Kidney (tissue), 14 donors: Measurements from ENCODE around the gene INCA1. TPM values are rescaled to one million over a fixed set of nuclear protein-coding genes. Genes with fewer than 3 reads are reported as not detected.

Experiments
- DNase-seq, 5 donors: peaks; one replicate each; pipeline ENCODE4 v3.0.0-alpha.2; 2013 to 2020
- FAIRE-seq: peaks from 2 replicates; lab custom pipeline; 2012; peaks lifted over from hg19 to GRCh38; lab: Jason Lieb, UNC
- H3K27ac ChIP-seq, 2 donors: one replicate each; pipeline ENCODE4 v1.7.0; 2013; ENCODE audit warnings: low read depth in 2 of 2, low read length in 2 of 2, inconsistent platforms in 1 of 2
- H3K27me3 ChIP-seq: one replicate; pipeline ENCODE4 v1.7.1; 2013; ENCODE audit warnings: low read length, inconsistent platforms; ENCODE audit not compliant: control insufficient read depth, insufficient read depth
- H3K36me3 ChIP-seq, 3 donors: one replicate each; pipeline versions ENCODE4 v1.7.0 to v1.7.1; 2013; ENCODE audit warnings: low read length in 3 of 3, control low read depth in 1 of 3, inconsistent platforms in 1 of 3; ENCODE audit not compliant: insufficient read depth in 3 of 3, control insufficient read depth in 2 of 3
- H3K4me1 ChIP-seq, 3 donors: one replicate each; pipeline versions ENCODE4 v1.7.0 to v1.7.1; 2013; ENCODE audit warnings: low read length in 3 of 3, inconsistent platforms in 1 of 3, low read depth in 1 of 3; ENCODE audit not compliant: control insufficient read depth in 2 of 3, insufficient read depth in 2 of 3
- H3K4me3 ChIP-seq, 3 donors: one replicate each; pipeline versions ENCODE4 v1.7.0 to v1.8.1; 2013; ENCODE audit warnings: low read length in 3 of 3, control low read depth in 1 of 3, inconsistent platforms in 1 of 3
- H3K9ac ChIP-seq, 3 donors: one replicate each; pipeline versions ENCODE4 v1.7.0 to v1.7.1; 2013; ENCODE audit warnings: low read length in 3 of 3, control low read depth in 1 of 3, inconsistent platforms in 1 of 3
- H3K9me3 ChIP-seq, 3 donors: one replicate each; pipeline versions ENCODE4 v1.7.0 to v1.7.1; 2013; ENCODE audit warnings: low read length in 3 of 3, control low read depth in 1 of 3, inconsistent platforms in 1 of 3; ENCODE audit not compliant: control insufficient read depth in 2 of 3, insufficient read depth in 1 of 3
- intact Hi-C: fragments of 100-400 bp; cut with DNase I; formaldehyde crosslinking; loops from one replicate; pipeline ENCODE4 v1.11.1; 2022
- polyA plus RNA-seq: library from polyadenylated mRNA; stranded (reverse); fragments of 350-450 nt; fragmentation: Illumina TruSeq; extraction: RNeasy Lipid Tissue Mini Kit (QIAGEN cat#74804); gene quantifications from one replicate; pipeline ENCODE4 v1.2.3, GENCODE V29; 2014; ENCODE audit warnings: low read depth, low replicate concordance; ENCODE audit not compliant: insufficient read depth
- total RNA-seq: library from RNA; stranded (reverse); fragmentation: NEBNext Ultra II Directional; extraction: Animal tissue kit (Norgen Biotek cat#: 25700); gene quantifications from one replicate; pipeline ENCODE4 v1.2.1, GENCODE V29; 2021
- TF ChIP-seq, protein P1 (sequence below): IDR thresholded peaks from 3 replicates; pipeline ENCODE4 v1.5.1; 2012; ENCODE audit warnings: mild to moderate bottlenecking, moderate library complexity, borderline replicate concordance; ENCODE audit not compliant: insufficient read depth; ENCODE audit errors: extremely low read depth
- donor health status: control.
- donor health status: control.
- donor health status: control.
- donor health status: control.
- donor health status: control.
- donor health status: DM: yes; HTN: yes; CAD: no.
- donor health status: Normal renal cell carcinoma (clear cell type).

The INCA1 gene
- total and polyA plus RNA-seq, 2 donors from 2014 or later = 1.5 to 1.6 TPM

DNA sequence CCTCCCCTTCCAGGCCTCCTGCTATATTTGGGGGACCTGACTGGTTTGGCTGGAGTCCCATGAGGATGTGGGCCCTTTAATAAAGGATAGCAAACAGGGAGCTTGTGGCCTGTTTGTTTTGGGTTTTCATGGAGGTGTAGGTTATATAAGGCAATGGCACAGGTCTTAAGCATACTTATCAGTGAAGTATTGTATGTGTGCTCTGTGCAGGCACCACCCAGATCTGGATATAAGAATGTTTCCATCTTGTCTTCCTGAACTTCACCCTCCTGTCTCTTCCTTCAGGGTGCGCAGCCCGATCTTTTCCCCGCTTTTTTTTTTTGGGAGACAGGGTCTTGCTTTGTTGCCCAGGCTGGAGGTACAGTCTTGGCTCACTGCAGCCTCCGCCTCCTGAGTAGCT lies 27.3 kb upstream of the INCA1 start:
- no peak for FAIRE-seq
- Histone ChIP-seq H3K36me3 (peaks cover 0 to 12% (median 7%) of the 10 kb centered on the region in 3 donors), H3K4me3 (no peak overlapping the region), H3K9ac (no peak overlapping the region), H3K27me3 (no peaks in the 10 kb centered on the region), H3K27ac (no peak overlapping the region), H3K9me3 (no peaks in the 10 kb centered on the region), H3K4me1 (no peaks in the 10 kb centered on the region)
- TF ChIP-seq, protein P1, sequence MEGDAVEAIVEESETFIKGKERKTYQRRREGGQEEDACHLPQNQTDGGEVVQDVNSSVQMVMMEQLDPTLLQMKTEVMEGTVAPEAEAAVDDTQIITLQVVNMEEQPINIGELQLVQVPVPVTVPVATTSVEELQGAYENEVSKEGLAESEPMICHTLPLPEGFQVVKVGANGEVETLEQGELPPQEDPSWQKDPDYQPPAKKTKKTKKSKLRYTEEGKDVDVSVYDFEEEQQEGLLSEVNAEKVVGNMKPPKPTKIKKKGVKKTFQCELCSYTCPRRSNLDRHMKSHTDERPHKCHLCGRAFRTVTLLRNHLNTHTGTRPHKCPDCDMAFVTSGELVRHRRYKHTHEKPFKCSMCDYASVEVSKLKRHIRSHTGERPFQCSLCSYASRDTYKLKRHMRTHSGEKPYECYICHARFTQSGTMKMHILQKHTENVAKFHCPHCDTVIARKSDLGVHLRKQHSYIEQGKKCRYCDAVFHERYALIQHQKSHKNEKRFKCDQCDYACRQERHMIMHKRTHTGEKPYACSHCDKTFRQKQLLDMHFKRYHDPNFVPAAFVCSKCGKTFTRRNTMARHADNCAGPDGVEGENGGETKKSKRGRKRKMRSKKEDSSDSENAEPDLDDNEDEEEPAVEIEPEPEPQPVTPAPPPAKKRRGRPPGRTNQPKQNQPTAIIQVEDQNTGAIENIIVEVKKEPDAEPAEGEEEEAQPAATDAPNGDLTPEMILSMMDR = no peak
- intact Hi-C loops = no loop called here
- DNase-seq = no peak

DNA sequence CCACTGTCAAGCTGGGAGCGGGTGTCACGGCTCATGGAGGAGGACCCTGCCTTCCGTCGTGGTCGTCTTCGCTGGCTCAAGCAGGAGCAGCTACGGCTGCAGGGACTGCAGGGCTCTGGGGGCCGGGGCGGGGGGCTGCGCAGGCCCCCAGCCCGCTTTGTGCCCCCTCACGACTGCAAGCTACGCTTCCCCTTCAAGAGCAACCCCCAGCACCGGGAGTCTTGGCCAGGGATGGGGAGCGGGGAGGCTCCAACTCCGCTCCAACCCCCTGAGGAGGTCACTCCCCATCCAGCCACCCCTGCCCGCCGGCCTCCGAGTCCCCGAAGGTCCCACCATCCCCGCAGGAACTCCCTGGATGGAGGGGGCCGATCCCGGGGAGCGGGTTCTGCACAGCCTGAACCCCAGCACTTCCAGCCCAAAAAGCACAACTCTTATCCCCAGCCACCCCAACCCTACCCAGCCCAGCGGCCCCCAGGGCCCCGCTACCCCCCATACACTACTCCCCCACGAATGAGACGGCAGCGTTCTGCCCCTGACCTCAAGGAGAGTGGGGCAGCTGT lies 26.3 kb upstream of the INCA1 start:
- DNase-seq = no peak
- intact Hi-C loops = no loop called here
- Histone ChIP-seq H3K27me3 (no peaks in the 10 kb centered on the region), H3K9me3 (no peaks in the 10 kb centered on the region), H3K4me3 (no peak overlapping the region), H3K36me3 (peaks cover 0 to 18% (median 11%) of the 10 kb centered on the region in 3 donors), H3K4me1 (no peaks in the 10 kb centered on the region), H3K9ac (no peak overlapping the region), H3K27ac (no peak overlapping the region)
- TF ChIP-seq, protein P1 = no peak
- no peak for FAIRE-seq

DNA sequence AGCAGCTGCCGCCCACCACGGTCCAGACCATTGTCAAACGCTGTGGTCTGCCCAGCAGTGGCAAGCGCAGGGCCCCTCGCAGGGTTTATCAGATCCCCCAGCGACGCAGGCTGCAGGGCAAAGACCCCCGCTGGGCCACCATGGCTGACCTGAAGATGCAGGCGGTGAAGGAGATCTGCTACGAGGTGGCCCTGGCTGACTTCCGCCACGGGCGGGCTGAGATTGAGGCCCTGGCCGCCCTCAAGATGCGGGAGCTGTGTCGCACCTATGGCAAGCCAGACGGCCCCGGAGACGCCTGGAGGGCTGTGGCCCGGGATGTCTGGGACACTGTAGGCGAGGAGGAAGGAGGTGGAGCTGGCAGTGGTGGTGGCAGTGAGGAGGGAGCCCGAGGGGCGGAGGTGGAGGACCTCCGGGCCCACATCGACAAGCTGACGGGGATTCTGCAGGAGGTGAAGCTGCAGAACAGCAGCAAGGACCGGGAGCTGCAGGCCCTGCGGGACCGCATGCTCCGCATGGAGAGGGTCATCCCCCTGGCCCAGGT lies 24.9 kb upstream of the INCA1 start:
- no peak overlapping the region for H3K9ac ChIP-seq
- no peaks in the 10 kb centered on the region for H3K4me1 ChIP-seq
- no peak for FAIRE-seq
- H3K9me3 ChIP-seq = no peaks in the 10 kb centered on the region
- intact Hi-C loops = no loop called here
- no peaks in the 10 kb centered on the region for H3K27me3 ChIP-seq
- no peak for DNase-seq
- no peak overlapping the region for H3K27ac ChIP-seq
- no peak overlapping the region for H3K4me3 ChIP-seq
- H3K36me3 ChIP-seq = peaks cover 0 to 21% (median 16%) of the 10 kb centered on the region in 3 donors
- TF ChIP-seq, protein P1 = no peak
